Activated naive CD4-positive, alpha-beta T cell treated with anti-CD3 and anti-CD28 coated beads for 36 hours (primary cell): ENCODE measurements around the gene ENDOD1. TPM values are rescaled to one million over a fixed set of nuclear protein-coding genes. Genes with fewer than 3 reads are reported as not detected.
"Not testable (repeated sequence)": the region's sequence is repeated elsewhere in the genome, so short reads cannot be mapped to it uniquely, and the experiment has no call there.

Experiments used
- CTCF ChIA-PET: fragments of 350-600 bp; sonication (Branson Sonifier 250); formaldehyde crosslinking; loops from one replicate; lab custom pipeline; 2021; ENCODE audit warnings: antibody characterized with exemption; lab: Charles Lee
- DNase-seq: peaks from one replicate; pipeline ENCODE4 v3.0.0-alpha.2; 2020
- H3K27ac Mint-ChIP-seq: one replicate; pipeline ENCODE4 v1.8.0; 2021; ENCODE audit warnings: mild to moderate bottlenecking, mixed read lengths
- H3K27me3 Mint-ChIP-seq: one replicate; pipeline ENCODE4 v1.8.0; 2021; ENCODE audit warnings: low read depth, mixed read lengths
- H3K36me3 Mint-ChIP-seq: one replicate; pipeline ENCODE4 v1.8.0; 2021; ENCODE audit warnings: low read depth, mixed read lengths
- H3K4me1 Mint-ChIP-seq: one replicate; pipeline ENCODE4 v1.8.0; 2021; ENCODE audit warnings: low read depth, mixed read lengths
- H3K4me3 Mint-ChIP-seq: one replicate; pipeline ENCODE4 v1.8.0; 2021; ENCODE audit warnings: mild to moderate bottlenecking, moderate library complexity, mixed read lengths
- H3K9me3 Mint-ChIP-seq: one replicate; pipeline ENCODE4 v1.8.0; 2021; ENCODE audit warnings: mixed read lengths
- intact Hi-C: fragments of 100-400 bp; cut with micrococcal nuclease; formaldehyde crosslinking; loops from one replicate; pipeline ENCODE4 v1.15.1; 2023
- total RNA-seq, 2 experiments: library from RNA; stranded (reverse); gene quantifications; one replicate each; pipeline ENCODE4 v1.2.3, GENCODE V29; 2021

Gene ENDOD1
- 10 to 100 TPM; 14.5 to 15.2 TPM for total RNA-seq

DNA sequence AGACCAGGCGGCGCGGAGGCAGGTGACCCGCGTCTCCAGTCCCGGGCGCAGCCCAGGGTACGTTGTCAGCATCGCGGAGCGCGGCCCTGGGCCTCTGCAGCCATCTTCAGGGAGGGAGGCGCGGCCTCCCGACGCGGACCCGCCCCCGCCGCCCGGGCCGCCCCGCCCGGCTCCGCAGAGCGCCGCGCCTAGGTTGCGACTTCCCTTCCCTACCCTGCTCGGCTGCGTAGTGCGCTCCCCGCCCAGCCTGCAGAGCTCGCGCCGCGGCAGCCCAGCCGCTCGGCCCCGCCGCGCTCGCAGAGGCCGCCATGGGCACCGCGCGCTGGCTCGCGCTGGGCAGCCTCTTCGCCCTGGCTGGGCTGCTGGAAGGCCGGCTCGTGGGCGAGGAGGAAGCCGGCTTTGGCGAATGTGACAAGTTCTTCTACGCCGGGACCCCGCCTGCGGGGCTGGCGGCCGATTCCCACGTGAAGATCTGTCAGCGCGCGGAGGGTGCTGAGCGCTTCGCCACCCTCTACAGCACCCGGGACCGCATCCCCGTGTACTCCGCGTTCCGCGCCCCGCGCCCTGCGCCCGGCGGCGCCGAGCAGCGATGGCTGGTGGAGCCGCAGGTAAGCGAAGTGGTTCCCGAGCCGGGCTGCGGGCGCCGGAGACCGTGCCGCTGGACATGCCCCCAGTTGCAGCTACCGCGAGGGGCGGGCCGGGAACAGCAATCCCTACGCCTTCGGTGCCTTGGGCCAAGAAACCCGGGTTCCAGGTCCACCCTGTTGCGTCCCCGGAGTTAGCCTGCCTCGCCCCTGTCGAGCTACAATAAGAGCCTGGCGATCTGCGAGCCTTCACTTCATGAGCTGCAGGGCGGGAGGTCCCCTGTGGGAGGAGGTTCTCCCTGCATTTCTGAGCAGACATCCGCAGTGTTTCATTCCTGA, at the start of gene ENDOD1:
Gene ENDOD1, plus strand, starts transcription at position 227 of the 923 bp plus-strand sequence. Its CDS starts 82 bp downstream, at position 309.
- CTCF ChIA-PET = interaction anchor here (1.1 to 9.4 kb wide), 8 partner anchors 10 to 615 kb away, joined by 3 to 132 read pairs (median 6); partner anchors contain the start of gene SRSF8
- peaks cover 3% of the 10 kb centered on the region for H3K36me3 Mint-ChIP-seq
- intact Hi-C loops = loop anchor here (1.0 to 10.0 kb wide), 10 partner anchors 21 to 1345 kb away; partner anchors contain the start of genes C11orf54, SESN3 and TAF1D
- H3K27me3 Mint-ChIP-seq = no peaks in the 10 kb centered on the region
- peak; percentile 82 for DNase-seq
- peaks cover 64% of the 10 kb centered on the region for H3K4me1 Mint-ChIP-seq
- H3K9me3 Mint-ChIP-seq = no peaks in the 10 kb centered on the region
- peak within 1 kb of the TSS; percentile 87 for H3K27ac Mint-ChIP-seq
- peak within 1 kb of the TSS; percentile 86 for H3K4me3 Mint-ChIP-seq

DNA sequence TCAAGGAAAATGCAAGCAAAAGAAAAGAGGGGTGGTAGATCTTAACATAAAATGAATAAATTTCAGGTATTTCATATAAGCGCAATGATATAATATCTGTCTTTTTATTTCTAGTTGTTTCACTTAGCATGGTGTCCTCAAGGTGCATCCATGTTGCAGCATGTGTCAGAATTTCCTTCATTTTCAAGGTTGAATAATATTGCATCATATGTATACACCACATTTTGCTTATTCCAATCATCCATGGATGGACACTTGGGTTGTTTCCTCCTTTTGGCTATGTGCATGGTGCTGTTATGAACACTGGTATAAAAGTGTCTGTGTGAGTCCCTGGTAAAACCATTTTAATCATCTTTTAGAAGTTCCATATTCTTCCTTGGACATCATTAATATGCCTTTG, 47.4 kb upstream of the ENDOD1 start:
- CTCF ChIA-PET = no interaction called here
- intact Hi-C loops = no loop called here
- Mint-ChIP-seq H3K27me3 (peaks cover 21% of the 10 kb centered on the region), H3K4me3 (no peak overlapping the region), H3K36me3 (no peaks in the 10 kb centered on the region), H3K4me1 (no peaks in the 10 kb centered on the region), H3K9me3 (no peaks in the 10 kb centered on the region), H3K27ac (no peak overlapping the region)
- DNase-seq = no peak

GRCh38 chr11:95042906-95043305, 46.7 kb upstream of the ENDOD1 start:
- Mint-ChIP-seq H3K27ac (no peak overlapping the region), H3K27me3 (peaks cover 21% of the 10 kb centered on the region), H3K9me3 (no peaks in the 10 kb centered on the region), H3K4me3 (no peak overlapping the region), H3K36me3 (no peaks in the 10 kb centered on the region), H3K4me1 (no peaks in the 10 kb centered on the region)
- CTCF ChIA-PET = no interaction called here
- intact Hi-C loops = no loop called here
- DNase-seq = no peak

DNA sequence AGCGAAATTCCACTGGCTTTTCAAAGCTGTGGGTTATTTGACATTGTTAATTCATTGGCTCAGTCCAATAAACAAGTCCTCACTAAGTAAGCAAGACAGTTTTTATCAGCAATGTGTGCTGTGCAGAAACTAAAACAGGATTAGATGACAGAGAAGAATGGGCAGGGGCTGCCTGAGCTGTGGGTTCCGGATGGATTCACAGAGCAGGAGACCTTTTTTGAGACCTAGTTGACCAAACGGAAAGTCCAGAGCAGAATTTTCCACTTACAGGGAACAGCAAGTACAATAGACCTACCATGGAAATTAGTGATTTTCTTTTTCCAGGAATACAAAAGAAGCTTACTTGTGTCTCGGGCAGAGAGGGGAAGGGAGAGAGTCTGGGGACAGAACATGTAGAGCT, 45.6 kb upstream of the ENDOD1 start:
- no peak for DNase-seq
- no peaks in the 10 kb centered on the region for H3K4me1 Mint-ChIP-seq
- intact Hi-C loops = no loop called here
- no peaks in the 10 kb centered on the region for H3K36me3 Mint-ChIP-seq
- H3K9me3 Mint-ChIP-seq = no peaks in the 10 kb centered on the region
- H3K27ac Mint-ChIP-seq = no peak overlapping the region
- no peak overlapping the region for H3K4me3 Mint-ChIP-seq
- CTCF ChIA-PET = interaction anchor here (1.1 to 1.3 kb wide), 2 partner anchors 11 to 107 kb away, joined by 3 read pairs; no protein-coding TSS in a partner anchor
- peaks cover 12% of the 10 kb centered on the region for H3K27me3 Mint-ChIP-seq

DNA sequence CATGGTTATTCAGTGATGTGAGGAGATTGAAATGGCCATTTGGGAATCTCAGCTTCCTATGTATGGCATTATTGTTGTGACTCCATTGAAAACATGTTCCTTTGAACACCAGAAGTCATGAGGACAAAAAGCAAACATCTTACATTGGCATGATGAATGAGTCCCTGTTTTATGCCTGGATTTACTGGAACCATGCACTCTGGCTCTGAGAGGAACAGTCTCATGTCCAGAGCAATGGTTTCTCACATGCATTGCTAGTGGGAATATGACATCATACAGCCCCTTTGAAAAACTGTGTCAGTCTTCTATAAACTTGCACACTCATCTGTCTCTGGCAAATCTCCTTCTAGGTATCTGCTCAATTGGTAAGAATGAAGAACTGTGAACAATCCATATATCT, 43.8 kb upstream of the ENDOD1 start:
- Mint-ChIP-seq H3K27me3 (peaks cover 18% of the 10 kb centered on the region), H3K27ac (no peak overlapping the region), H3K4me3 (no peak overlapping the region), H3K4me1 (no peaks in the 10 kb centered on the region), H3K36me3 (no peaks in the 10 kb centered on the region), H3K9me3 (no peaks in the 10 kb centered on the region)
- DNase-seq = no peak
- intact Hi-C loops = no loop called here
- CTCF ChIA-PET = no interaction called here

GRCh38 chr11:95049122-95049521, 40.5 kb upstream of the ENDOD1 start, which contains the start of gene KDM4F:
TSS of gene KDM4F (plus strand) at chr11:95049422.
- H3K27ac Mint-ChIP-seq, H3K4me3 Mint-ChIP-seq, H3K4me1 Mint-ChIP-seq, H3K36me3 Mint-ChIP-seq, DNase-seq, intact Hi-C loops, H3K9me3 Mint-ChIP-seq: not testable (repeated sequence)
- peaks cover 21% of the 10 kb centered on the region for H3K27me3 Mint-ChIP-seq
- CTCF ChIA-PET = interaction anchor here (0.5 kb wide), 1 partner anchor 426 kb away, joined by 3 read pairs; no protein-coding TSS in a partner anchor

GRCh38 chr11:95050595-95051202, 38.9 kb upstream of the ENDOD1 start:
- Mint-ChIP-seq H3K27me3 (peaks cover 23% of the 10 kb centered on the region), H3K27ac (no peak overlapping the region), H3K4me1 (no peaks in the 10 kb centered on the region), H3K4me3 (no peak overlapping the region), H3K9me3 (no peaks in the 10 kb centered on the region), H3K36me3 (no peaks in the 10 kb centered on the region)
- CTCF ChIA-PET = no interaction called here
- DNase-seq = no peak
- intact Hi-C loops = no loop called here

- Mint-ChIP-seq H3K9me3 (no peaks in the 10 kb centered on the region), H3K27ac (no peak overlapping the region), H3K27me3 (peaks cover 24% of the 10 kb centered on the region), H3K4me1 (no peaks in the 10 kb centered on the region), H3K36me3 (no peaks in the 10 kb centered on the region), H3K4me3 (no peak overlapping the region)
- no peak for DNase-seq
- intact Hi-C loops = no loop called here
- CTCF ChIA-PET = no interaction called here
Measured at GRCh38 chr11:95054356-95054755, 35.3 kb upstream of the ENDOD1 start.

DNA sequence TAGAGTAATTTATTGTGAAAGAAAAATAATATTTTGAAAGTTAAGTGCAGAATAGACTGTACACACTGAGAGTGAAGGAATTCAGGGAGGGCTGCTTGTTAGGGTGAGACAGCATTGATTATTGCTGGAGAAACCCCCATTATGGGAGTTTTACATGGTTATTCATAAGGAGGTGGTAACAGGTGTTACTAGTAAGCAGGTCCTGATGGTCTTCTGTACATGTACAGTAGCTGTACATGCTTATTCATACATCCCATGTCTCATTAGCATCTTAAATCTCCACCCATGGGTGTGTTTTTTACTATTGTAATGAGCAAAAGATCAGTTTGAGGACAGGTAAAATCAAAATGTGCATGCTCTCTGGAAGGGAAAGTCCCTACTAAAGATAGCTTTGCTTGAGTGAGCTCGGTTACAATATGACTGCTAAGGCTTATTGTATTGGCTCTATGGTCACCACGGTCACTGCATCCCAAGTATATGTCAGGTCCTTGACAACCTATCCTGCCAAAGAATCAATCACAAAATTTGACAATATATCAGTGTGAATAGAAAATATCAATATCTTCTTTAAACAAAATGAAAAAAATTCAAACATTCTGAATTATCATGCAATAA, 34.3 kb upstream of the ENDOD1 start:
- H3K27me3 Mint-ChIP-seq = peaks cover 21% of the 10 kb centered on the region
- no peak overlapping the region for H3K4me3 Mint-ChIP-seq
- H3K36me3 Mint-ChIP-seq = no peaks in the 10 kb centered on the region
- intact Hi-C loops = no loop called here
- no peak for DNase-seq
- no peaks in the 10 kb centered on the region for H3K9me3 Mint-ChIP-seq
- H3K27ac Mint-ChIP-seq = no peak overlapping the region
- no peaks in the 10 kb centered on the region for H3K4me1 Mint-ChIP-seq
- CTCF ChIA-PET = no interaction called here

DNA sequence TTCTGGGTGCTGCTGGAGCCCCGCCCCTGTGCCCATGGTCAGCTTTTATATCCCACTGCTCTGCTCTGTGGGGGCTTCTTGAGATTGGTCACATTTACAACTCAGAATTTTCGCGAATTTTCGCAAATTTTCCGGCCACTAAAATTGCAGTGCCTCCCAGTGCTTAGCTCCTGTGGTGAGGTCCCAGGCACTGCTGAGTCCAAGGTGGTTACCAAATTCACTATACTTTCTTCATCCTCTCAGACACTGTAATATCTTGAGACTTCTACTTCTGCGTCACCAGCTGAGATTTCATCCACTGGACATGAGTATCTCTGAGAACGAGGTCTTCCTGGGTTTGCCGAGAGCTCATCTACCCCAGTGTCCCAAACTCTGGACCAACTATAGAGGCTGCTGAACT, 31.7 kb upstream of the ENDOD1 start:
- CTCF ChIA-PET = interaction anchor here (1.1 to 2.2 kb wide), 2 partner anchors 9 to 12 kb away, joined by 3 to 6 read pairs; partner anchors contain the start of gene SRSF8
- peaks cover 17% of the 10 kb centered on the region for H3K27me3 Mint-ChIP-seq
- no peak overlapping the region for H3K27ac Mint-ChIP-seq
- H3K4me1 Mint-ChIP-seq = no peaks in the 10 kb centered on the region
- H3K9me3 Mint-ChIP-seq = no peaks in the 10 kb centered on the region
- no peak for DNase-seq
- H3K4me3 Mint-ChIP-seq = no peak overlapping the region
- intact Hi-C loops = no loop called here
- no peaks in the 10 kb centered on the region for H3K36me3 Mint-ChIP-seq

DNA sequence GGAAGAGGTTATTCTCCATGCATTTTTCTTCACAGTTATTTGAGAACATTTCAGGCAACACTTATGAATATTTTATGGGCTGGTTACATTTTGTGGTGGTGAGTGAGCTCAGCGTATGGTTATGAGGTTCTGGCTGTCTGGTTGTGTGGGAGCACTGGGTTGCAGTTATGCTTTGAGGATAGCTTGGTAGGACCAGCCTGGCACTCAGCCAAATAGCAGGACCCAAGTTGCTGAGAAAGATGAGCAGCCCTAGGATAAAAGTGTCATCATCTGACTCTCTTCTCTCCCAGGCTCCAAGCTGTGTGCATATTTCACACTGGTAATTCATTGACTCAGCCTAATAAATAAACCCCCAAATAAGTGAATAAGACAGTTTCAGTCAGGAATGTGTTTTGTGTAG, 31.0 kb upstream of the ENDOD1 start:
- Mint-ChIP-seq H3K9me3 (no peaks in the 10 kb centered on the region), H3K36me3 (no peaks in the 10 kb centered on the region), H3K27me3 (peaks cover 12% of the 10 kb centered on the region), H3K4me3 (no peak overlapping the region), H3K4me1 (no peaks in the 10 kb centered on the region), H3K27ac (no peak overlapping the region)
- no peak for DNase-seq
- intact Hi-C loops = no loop called here
- CTCF ChIA-PET = interaction anchor here (2.2 kb wide), 1 partner anchor 8 kb away, joined by 6 read pairs; the partner anchor contains the start of gene SRSF8

GRCh38 chr11:95059046-95059445, 30.6 kb upstream of the ENDOD1 start:
- no peak for DNase-seq
- H3K4me1 Mint-ChIP-seq = no peaks in the 10 kb centered on the region
- CTCF ChIA-PET = no interaction called here

More at GRCh38 chr11:95059046-95059445, 30.6 kb upstream of the ENDOD1 start:
- H3K27ac Mint-ChIP-seq = no peak overlapping the region
- H3K4me3 Mint-ChIP-seq = no peak overlapping the region
- H3K36me3 Mint-ChIP-seq = no peaks in the 10 kb centered on the region
- peaks cover 12% of the 10 kb centered on the region for H3K27me3 Mint-ChIP-seq
- intact Hi-C loops = no loop called here
- no peaks in the 10 kb centered on the region for H3K9me3 Mint-ChIP-seq
